ENCODE results near the gene NANS.

The NANS gene

GRCh38 chr9:98049288-98050072 is 7.1 kb upstream of the NANS start:
- TF ChIP-seq ZFX (IDR thresholded peaks at IDR 0.05; ENCODE audit: borderline replicate concordance): no peak
- TF ChIP-seq, protein P1, sequence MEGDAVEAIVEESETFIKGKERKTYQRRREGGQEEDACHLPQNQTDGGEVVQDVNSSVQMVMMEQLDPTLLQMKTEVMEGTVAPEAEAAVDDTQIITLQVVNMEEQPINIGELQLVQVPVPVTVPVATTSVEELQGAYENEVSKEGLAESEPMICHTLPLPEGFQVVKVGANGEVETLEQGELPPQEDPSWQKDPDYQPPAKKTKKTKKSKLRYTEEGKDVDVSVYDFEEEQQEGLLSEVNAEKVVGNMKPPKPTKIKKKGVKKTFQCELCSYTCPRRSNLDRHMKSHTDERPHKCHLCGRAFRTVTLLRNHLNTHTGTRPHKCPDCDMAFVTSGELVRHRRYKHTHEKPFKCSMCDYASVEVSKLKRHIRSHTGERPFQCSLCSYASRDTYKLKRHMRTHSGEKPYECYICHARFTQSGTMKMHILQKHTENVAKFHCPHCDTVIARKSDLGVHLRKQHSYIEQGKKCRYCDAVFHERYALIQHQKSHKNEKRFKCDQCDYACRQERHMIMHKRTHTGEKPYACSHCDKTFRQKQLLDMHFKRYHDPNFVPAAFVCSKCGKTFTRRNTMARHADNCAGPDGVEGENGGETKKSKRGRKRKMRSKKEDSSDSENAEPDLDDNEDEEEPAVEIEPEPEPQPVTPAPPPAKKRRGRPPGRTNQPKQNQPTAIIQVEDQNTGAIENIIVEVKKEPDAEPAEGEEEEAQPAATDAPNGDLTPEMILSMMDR (IDR thresholded peaks at IDR 0.05): no peak
- H3K27ac ChIP-seq: no peak overlapping the region

- no peak for TF ChIP-seq ZFX (IDR thresholded peaks at IDR 0.05; ENCODE audit: borderline replicate concordance)
- TF ChIP-seq, protein P1 (IDR thresholded peaks at IDR 0.05): no peak
- no peak overlapping the region for H3K27ac ChIP-seq
Measured at GRCh38 chr9:98050351-98050750, 6.2 kb upstream of the NANS start.

DNA sequence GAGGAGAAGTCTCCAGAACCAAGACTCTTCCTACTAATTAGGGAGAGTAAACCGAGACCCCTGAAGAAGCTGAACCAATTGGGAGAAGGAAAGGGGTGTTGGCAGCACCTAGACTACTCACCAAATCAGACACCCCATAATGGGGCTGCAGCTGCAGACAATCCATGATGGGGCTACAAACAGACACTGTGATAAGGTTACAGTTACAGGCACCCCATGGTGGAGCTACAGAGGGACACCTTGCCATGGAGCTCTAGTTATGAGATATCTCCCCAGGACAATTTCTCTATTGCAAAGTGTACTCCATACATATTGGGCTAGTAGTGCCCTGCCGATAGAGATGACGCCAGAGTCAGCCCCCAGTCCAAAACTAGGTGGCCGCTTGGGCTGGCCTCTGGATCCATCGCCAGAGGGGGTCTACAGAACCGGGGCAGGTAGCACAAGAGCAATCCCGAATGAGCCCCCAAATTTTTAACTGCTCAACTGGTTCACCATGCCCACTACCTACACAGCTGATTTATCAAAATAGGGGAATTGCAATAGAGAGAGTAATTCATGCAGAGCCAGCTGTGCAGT is 2.1 kb upstream of the NANS start:
- no peak overlapping the region for H3K27ac ChIP-seq
- no peak for TF ChIP-seq ZFX (IDR thresholded peaks at IDR 0.05; ENCODE audit: borderline replicate concordance)
- TF ChIP-seq, protein P1 (IDR thresholded peaks at IDR 0.05): no peak

- peak overlapping the region; percentile 87 for H3K27ac ChIP-seq
- TF ChIP-seq, protein P1 (IDR thresholded peaks at IDR 0.05): no peak
- no peak for TF ChIP-seq ZFX (IDR thresholded peaks at IDR 0.05; ENCODE audit: borderline replicate concordance)
Measured at GRCh38 chr9:98057138-98057799, 737 bp downstream of the NANS start.

DNA sequence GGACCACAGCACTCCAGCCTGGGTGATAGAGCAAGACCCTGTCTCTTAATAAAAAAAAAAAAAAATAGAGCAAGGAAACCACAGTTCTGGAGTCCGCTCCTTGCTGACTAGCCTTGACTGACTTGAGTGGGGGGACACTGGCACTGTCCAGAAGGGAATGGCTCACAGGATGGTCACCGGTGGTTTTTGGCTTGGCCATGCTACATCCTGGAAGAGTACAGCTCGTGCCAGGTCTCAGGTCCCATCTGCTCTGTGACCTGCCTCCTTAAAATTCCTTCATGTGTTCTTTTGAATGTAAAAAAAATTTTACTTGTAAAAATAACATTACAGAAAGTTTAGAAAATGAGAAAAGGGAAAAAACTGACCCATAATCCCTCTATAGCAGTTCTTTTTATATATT is 5.6 kb downstream of the NANS start:
- 0 out of 2 replicates have a peak overlapping the region, but pooled peaks have one; percentile 3 for H3K27ac ChIP-seq
- no peak for TF ChIP-seq ZFX (IDR thresholded peaks at IDR 0.05; ENCODE audit: borderline replicate concordance)
- TF ChIP-seq, protein P1 (IDR thresholded peaks at IDR 0.05): no peak

DNA sequence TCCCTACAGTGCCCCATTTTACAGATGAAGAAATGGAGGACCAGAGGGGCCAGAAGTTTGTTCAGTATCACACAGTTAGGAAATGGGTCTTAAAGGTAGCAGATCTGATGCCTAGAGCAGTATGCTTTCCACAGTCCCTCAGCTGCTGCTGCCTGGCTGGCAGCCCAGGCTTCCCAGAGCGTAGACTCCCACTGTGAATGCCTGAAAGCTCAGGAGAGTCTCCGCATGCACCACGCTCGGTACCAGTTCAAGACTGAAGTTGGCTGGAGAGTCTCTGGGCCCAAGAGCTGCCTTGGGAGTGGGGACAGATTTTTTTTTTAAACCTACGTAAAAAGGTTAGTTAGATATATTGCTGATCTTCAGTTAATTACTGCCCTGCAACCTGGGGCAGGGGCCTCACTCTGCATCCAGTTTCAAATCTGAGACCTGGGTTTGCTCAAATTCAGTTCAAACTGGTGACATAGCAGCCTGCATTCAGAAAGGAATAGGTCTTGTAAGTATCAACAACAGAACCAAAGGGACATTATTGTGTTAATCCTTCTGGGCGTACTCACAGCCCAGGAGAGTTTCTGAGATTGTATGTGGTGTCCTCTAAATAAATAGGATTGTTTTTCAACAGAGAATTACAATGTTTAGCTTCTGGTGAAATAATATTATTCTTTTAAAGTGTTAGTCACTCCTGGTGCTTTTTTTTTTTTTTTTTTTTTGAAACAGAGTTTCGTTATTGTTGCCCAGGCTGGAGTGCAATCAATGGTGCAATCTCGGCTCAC is 8.3 kb downstream of the NANS start:
- TF ChIP-seq, protein P1 (IDR thresholded peaks at IDR 0.05): no peak
- TF ChIP-seq ZFX (IDR thresholded peaks at IDR 0.05; ENCODE audit: borderline replicate concordance): no peak
- H3K27ac ChIP-seq: no peak overlapping the region
